SK-N-DZ (cell line): ENCODE data around the gene TMEM237. TPM values are rescaled to one million over a fixed set of nuclear protein-coding genes. Genes with fewer than 3 reads are reported as not detected.
"Not testable (repeated sequence)": the region's sequence is repeated elsewhere in the genome, so short reads cannot be mapped to it uniquely, and the experiment has no call there.

Source experiments
- DNase-seq: peaks from one replicate; pipeline ENCODE4 v3.0.0-alpha.2; 2015; ENCODE audit warnings: low spot score
- polyA plus RNA-seq, 2 experiments: library from polyadenylated mRNA; depleted of rRNA; stranded (reverse); fragments of >200 nt; gene quantifications; 2 replicates each; pipeline ENCODE4 v1.2.3, GENCODE V29; 2014

TMEM237 gene, protein sequence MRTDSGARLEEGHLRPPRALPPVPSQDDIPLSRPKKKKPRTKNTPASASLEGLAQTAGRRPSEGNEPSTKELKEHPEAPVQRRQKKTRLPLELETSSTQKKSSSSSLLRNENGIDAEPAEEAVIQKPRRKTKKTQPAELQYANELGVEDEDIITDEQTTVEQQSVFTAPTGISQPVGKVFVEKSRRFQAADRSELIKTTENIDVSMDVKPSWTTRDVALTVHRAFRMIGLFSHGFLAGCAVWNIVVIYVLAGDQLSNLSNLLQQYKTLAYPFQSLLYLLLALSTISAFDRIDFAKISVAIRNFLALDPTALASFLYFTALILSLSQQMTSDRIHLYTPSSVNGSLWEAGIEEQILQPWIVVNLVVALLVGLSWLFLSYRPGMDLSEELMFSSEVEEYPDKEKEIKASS
- polyA plus RNA-seq (2014; cell fraction: cytosol; rRNA removed) = 98.9 and 101 TPM in 2 replicates
- 119 and 126 TPM in 2 replicates for polyA plus RNA-seq (2014; cell fraction: nucleus; rRNA removed)

DNA sequence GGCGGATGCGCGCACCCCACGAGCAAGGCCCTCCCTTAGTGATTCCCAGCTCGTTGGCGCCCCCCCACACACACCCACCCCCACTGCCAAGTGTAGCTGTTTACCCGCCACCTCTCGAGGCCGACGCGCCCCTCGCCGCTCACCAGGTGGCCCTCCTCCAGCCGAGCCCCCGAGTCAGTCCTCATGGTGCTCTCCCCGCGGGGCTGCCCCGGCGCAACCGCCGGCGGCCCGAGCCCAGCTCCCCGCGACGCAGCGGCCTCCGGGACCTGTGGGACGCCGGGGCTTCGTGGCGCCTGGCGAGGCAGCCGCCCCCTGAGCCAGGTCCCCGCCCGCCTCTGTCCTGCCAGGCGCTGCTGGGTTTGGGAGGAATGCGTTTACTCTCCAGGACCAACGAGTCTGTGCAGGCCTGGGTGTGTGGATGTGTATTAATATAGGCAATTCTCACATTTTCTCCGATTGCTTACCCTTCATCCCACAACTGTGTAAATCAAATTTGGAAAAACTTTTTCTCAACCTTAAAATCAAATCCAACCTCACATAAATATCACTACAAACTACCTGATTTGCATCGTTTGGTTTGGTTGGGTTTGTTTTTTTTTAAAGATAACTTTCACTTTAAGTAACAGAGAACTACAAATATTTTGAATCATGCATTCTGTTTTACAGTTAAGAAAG lies at the start of gene TMEM237:
TMEM237 (minus strand) TSS at position 288 of the 675 bp plus-strand sequence; CDS start at position 185, 103 bp downstream.
- DNase-seq = no peak

DNA sequence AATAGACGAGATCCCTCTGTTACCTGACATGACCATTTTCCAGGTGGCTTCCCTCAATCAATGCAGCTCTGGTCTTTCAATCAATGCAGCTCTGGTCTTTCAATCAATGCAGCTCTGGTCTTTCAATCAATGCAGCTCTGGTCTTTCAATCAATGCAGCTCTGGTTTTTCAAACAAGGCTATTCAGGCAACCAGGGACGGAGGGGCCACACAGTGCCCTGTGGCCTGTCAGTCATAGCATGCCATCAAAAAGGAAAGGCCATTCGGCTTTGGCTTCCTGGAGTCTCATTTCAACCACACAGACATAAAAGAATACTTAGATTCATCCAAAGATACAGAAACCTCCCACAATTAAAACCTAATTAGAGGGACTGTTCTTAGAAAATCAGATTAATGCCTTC lies 41.9 kb upstream of the TMEM237 start:
- DNase-seq = no peak

DNA sequence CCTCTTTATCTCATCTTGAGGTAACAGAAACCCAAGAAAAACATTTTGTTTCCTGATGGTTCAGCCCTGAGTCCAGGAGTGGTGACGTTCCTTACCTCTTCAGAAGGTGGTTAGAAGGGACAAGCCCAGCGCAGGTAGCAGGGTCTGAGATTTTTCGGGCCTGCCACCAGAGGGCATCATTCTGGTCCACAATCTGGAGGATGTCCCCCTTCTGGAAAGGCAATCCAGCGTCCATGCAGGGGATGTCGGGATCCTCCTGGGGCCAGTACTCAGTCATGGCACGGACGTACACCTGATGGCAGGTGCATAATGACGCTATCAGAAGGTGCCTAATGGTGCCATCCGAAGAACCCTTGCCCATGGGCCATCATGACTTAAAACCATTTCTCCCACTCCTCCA lies 37.4 kb upstream of the TMEM237 start:
- peak; percentile 12 for DNase-seq

DNA sequence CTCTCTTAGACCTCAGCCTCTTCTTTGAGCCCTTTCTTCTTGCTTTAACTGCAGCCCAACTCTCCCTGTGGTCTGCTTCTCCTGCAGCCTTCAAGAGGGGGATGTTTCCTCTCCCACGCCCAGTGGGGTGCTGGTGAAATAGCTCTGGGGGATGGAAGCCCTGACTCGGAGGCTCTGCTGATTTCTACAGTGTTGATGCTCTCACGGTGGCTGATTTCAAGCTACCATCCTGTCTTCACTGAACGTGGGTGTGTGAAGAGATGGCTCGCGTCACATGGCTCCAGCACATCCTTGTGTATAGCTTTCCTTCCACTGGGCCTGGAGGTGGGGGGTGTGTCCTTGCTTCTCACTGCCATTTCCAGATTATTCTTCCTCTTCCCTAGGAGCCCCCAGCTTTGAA lies 35.1 kb upstream of the TMEM237 start:
- DNase-seq = no peak

DNA sequence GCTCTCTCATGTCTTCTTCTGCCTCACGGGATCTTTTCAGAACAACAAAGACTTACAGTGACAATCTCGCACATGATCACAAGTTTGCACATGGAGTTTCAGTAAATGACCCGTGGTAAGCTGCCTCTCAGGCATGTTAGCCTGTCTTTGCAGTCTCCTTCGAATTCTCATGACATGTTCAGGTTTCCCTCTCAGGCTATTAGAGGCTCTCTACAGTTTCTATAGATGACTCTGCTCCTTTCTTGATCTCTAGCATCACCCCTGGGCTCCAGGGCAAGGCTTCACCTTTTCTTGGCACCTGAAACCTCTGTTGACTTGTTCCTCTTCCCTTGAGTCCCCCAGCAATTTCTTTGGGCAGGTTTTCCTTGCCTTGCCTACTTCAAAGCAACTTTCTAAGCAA lies 32.2 kb upstream of the TMEM237 start:
- DNase-seq = no peak

DNA sequence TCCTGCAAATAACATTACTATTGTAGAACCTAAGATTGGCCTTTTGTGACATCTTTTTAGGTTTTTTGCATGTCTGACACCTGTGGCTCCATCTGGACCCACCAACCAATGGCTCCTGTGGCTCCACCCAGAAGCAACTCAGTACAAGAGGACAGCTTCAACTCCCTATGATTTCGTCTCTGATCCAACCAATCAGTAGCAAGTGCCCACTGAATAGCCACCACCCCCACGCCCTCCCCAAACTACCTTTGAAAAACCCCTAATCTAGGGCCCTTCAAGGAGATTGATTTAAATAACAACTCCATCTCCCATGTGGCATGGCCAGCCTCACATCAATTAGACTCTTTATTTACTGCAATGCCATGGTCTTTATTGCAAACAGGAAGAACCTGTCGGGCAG lies 31.5 kb upstream of the TMEM237 start:
- no peak for DNase-seq

DNA sequence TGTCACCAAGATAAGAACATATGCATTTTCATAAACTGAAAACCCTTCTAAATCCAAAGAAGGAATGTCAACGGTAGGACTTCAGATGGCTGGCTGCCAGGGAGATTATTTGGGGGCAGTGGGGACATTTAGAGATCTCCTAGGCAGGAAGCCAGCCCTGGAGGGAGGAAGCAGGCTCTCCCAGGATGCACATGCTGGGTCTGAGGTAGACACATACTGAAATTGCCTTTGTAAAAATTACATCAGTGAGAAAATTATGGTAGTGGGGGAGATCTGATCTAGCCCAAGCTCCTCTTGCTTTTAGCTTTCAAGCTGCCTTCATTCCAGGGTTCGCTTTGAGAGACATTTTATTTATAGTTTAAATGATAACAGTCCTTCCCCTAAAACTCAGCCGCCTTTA lies 31.0 kb upstream of the TMEM237 start:
- DNase-seq = no peak

DNA sequence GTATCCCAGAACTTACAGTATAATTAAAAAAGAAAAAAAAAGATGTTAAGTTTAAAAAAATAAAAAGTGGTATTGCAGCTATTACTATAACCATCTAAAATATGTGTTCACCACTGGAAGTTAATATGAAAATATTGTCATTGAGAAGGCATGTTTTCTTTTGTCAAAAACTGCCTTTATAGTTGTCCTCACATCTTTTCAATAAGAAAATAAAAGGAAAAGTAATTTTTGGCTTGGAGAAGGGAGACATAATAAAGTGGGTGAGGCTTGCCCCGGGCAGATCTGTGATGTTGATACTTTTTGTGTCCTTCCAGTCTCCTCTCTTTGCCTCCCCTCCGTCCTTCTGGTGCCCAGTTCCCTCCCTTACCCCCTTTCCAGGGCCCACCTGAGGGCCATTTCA lies 30.2 kb upstream of the TMEM237 start:
- no peak for DNase-seq

DNA sequence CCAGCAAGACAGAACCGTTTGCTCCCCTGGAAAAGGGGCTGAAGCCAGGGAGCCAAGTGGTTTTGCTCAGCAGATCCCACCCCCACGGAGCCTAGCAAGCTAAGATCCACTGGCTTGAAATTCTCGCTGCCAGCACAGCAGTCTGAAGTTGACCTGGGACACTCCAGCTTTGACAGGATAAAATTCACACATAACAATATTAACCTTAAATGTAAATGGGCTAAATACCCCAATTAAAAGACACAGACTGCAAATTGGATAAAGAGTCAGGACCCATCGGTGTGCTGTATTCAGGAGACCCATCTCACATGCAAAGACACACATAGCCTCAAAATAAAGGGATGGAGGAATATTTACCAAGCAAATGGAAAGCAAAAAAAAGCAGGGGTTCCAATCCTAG lies 27.9 kb upstream of the TMEM237 start:
- not testable (repeated sequence) for DNase-seq

DNA sequence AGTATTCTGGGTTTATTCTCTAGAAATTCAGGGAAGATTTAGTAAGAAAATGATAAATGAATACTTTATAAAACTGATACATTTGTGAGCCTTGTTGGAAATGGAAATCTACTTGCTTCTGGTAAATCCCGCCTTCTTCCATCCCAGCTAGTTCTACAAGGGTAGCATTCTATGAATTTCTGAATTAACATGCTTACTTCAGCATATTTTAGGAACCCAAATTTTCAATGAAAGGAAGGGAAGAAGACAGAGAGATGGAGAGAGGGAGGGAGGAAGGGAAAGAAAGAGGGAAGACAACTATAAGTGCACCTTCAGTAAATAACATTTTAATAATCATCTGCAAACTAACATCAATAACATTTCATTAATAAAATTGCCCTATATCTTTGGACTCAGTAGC lies 26.6 kb upstream of the TMEM237 start:
- DNase-seq = no peak

DNA sequence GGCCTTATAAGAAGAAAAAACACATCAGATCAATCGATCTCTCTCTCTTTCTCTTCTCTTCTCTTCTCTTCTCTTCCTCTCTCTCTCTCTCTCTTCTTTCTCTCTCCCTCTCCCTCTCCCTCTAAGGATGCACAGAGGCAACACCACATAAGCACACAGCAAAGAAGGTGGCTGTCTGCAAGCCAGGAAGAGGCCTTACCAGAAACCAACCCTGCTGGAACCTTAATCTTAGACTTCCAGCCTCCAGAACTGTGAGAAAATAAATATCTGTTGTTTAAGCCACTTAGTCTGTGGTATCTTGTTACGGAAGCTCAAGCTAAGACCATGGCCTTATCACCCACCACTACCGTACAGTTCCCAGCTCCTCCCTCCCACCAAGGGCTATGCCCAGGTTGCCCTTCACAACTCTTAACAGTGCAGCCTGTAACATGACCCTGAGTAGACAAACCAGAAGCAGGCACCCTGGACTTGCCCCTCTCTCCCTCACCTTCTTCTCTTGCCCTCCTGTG lies 25.2 kb upstream of the TMEM237 start:
- no peak for DNase-seq

DNA sequence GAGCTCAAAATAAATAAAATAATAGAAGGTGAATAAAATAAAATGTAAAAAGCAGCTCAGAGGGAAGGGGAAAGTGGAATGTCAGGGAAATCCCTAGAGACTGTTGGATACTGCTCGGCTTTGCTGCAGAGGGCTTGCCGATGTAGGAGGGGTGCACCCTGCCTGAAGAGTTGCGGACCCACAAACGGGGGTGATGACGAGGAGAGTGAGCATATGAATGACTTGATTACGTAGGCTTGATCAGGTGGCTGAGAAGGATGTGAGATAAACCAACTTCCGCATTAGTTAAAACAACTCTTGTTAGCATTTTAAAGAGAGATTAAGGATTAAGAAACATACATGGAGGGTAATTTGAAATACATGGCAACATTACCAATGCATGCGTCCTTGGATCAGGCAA lies 21.0 kb upstream of the TMEM237 start:
- DNase-seq = no peak

DNA sequence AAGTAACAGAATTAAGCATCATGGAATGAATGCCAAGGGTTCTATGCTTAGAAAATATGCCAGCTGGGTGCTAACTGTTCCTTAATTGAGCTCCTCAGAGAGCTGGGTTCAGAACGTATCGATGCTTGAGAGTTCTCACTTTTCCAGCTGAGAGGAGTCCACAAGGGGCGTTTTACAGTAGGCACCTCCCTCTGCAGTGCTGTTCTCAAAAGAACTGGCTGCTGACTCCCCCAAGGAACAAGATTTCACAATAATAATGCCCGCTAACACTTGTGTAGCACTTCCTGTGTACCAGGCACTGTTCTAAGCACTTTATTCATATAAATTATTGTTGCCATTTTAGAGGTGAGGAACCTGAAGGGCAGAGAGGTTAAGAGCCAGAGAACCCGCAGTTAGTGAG lies 18.1 kb upstream of the TMEM237 start:
- DNase-seq = no peak

DNA sequence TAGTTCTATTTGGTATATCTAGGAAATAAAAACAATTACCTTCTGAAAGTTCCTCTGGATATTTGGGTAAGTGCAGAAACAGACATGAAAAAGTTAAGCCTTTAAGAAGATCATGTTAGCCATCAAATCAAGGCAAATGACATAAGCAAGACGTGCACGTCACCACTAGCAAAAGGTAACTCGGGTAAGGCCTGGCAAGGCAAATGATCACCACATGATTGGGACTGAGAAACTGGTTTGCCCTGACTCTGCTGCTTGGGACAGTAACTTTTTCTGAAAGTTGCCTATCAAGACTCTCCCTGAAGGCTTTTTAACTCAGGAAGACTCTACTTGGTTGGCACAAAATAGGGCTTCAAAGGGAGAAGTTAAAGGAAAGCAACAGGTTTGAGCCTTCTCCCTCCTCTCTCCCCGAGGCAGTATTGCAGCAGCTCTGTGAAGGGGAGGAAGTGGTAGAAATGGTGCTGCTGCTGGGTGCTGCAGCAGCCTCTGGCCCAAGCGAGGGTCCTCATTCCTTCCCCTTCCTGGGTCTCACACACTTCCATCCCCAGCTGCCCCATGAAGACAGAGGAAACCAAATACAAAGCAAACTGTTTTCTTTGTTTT lies 17.1 kb upstream of the TMEM237 start:
- DNase-seq = no peak

DNA sequence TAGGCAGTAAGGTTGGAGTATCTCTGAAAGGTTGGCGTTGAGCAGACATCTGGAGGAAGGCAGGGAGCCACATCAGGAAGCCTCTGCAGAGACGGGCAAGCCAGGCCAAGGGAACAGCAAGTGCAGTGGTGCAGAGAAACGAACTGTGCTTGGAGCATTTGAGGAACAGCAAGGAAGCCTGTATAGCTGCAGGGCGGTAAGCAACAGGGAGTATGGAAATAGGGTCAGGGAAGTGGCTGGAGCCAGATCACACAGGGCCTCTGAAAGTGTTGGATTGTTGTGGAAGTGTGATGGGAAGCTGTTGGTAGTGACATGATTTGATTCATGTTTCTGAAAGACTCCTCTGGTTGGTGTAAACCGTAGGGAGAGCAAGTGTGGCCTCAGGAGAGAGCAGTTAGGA lies 13.4 kb upstream of the TMEM237 start:
- DNase-seq = no peak

DNA sequence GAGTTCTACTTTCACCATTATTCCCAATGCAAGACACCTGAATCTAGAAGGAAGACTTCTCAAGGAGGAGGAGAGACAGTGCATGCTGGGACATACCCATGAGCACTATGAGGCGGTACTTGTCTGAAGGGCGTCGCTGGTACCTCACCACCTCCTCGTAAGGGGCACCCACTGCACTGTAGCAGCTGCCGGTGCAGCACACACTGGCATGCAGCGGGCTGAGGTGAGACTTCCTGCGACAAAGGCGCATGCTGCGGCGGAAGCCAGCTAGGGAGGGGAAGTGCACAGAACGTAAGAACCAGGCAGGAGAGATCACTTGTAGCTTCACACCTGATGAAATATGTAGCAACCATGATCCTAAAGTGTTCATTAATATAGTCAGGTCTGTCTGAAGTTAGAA lies 12.8 kb upstream of the TMEM237 start:
- no peak for DNase-seq

DNA sequence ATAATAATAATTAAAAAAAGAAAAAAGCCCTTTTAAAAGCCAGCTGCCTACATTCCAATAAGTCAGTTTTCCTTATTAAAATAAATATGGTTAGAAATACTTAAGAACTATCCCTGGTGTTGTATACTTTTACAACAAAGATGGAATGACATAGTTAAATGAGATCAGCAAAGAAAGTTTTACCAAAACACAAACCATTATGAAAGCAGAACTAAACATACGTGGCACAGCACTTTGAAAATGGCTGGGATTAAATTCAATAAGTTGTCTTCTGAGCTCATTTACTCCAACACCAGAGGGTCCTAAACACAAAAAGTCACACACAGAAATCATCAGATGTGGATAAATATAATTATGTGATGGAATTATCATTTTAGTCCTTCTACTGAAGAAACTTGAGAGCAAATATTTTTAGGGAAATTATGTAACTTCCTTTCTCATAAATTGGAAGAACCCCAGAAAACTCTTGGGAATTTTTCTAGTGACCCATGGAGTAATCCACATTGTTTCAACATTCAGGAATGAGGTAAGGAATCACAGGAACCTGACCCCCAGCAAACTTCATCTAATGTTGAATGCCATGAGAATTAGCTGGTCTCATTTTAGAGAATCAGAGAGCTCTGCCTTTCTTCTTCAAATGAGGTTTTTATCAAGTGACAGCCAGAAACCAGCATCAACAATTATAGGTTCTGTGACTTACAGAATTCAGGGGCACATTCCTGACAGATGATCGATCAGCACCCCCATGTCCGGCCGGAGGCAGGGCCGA lies 11.5 kb upstream of the TMEM237 start:
- no peak for DNase-seq

DNA sequence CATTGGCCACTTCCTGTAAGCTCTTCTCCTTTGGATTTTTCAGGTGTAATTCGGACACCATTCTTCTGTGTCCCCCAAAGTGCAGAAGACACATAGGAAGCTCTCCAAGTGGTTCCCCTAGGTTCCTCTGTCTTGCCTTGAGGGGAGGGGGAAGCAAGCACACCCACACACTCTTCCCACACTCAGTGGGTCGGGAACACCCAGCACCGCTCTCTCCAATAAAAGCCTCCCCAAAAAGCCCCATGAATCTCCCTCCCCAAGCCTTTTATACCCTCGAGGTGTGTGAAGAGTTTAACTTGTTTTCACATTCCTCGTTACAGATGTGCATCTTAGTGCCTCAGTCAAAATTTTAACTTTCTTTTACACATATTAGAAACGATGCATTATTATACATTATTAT lies 9.9 kb upstream of the TMEM237 start:
- DNase-seq = no peak

DNA sequence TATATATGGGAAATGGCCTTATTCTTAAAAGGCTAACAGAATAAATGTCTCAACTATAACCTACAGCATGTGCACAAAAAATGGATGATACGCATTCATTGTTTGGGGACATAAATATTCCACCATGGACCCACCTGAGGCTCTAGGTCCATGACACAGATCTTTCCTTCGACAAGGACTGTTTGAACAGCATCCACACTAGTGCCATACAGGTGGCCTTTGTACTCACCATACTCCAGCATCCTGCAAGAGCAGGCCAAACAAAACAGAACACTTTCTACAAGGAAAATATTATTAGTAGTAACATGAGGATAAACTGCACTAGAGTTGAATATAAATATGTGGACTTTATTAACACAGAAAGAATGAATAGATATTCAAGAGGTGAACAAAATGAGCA lies 6.1 kb upstream of the TMEM237 start:
- no peak for DNase-seq

DNA sequence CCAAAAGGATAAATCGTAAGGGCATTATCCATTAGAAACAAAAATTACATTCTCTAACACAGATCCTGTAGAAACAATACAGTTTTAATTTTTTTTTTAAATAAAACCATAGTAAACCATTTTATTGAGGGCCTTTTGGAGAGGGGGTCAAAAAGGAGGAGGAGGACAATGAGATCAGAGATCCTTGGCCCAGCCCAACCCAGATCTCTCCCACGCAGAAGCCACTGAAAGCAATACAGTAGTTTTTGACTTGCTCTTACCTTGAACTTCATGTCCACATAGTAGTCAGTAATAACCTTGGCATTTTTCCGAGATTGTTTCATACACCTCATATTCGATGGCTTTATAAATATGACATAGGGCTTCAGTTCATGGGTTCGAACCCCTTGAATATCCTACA lies 4.1 kb upstream of the TMEM237 start:
- DNase-seq = no peak

DNA sequence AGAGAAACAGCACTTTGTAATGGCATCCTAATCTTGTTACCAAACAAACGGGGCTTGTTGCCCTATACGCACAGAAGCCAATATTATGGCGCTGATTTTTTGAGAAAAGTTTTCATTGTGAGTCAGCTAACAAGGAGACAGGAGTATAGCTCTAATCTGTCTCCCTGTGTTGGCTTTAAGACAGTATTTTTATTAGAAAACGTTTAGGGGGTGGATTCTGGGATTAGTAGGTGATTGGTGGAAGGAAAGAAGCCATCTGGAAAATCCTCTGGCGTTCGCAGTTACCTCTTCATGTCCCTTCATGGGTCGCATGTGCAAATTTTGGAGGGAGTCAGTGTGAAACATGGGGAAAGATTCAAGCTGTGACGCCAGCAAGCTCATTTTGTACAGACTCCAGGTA lies 698 bp upstream of the TMEM237 start:
- DNase-seq = peak; percentile 29
